HG02981 (cell line): ENCODE measurements around the gene HSPB1.
"Not testable (repeated sequence)": the region's sequence is repeated elsewhere in the genome, so short reads cannot be mapped to it uniquely, and the experiment has no call there.

Experiments
- ATAC-seq: cut with Tn5 transposase; IDR thresholded peaks from one replicate; pipeline ENCODE4 v1.9.1; 2021; ENCODE audit warnings: mild to moderate bottlenecking, moderate library complexity; ENCODE audit not compliant: unreplicated experiment

HSPB1 gene

GRCh38 chr7:76302347-76303201, at the start of gene HSPB1:
Gene HSPB1 (plus strand): TSS chr7:76302673. CDS start chr7:76302713, 40 bp downstream.
- ATAC-seq = peak; percentile 48

- no peak for ATAC-seq
These were observed 47.7 kb upstream of the HSPB1 start for GRCh38 chr7:76254781-76255180.

GRCh38 chr7:76257973-76258372, 44.5 kb upstream of the HSPB1 start:
- no peak for ATAC-seq

GRCh38 chr7:76259124-76260093, 43.1 kb upstream of the HSPB1 start:
- no peak for ATAC-seq

- ATAC-seq = no peak
These were observed 42.2 kb upstream of the HSPB1 start for GRCh38 chr7:76260171-76260703.

GRCh38 chr7:76261329-76261728, 41.1 kb upstream of the HSPB1 start:
- no peak for ATAC-seq

GRCh38 chr7:76261931-76262330, 40.5 kb upstream of the HSPB1 start:
- ATAC-seq = no peak

- ATAC-seq = no peak
These were observed 39.6 kb upstream of the HSPB1 start for GRCh38 chr7:76262683-76263402.

GRCh38 chr7:76265299-76265698, 37.2 kb upstream of the HSPB1 start:
- ATAC-seq = no peak

- no peak for ATAC-seq
These were observed 35.2 kb upstream of the HSPB1 start for GRCh38 chr7:76267107-76267893.

GRCh38 chr7:76267894-76268183, 34.6 kb upstream of the HSPB1 start:
- ATAC-seq = no peak

GRCh38 chr7:76268376-76268775, 34.1 kb upstream of the HSPB1 start:
- ATAC-seq = no peak

GRCh38 chr7:76269895-76270294, 32.6 kb upstream of the HSPB1 start:
- no peak for ATAC-seq

- ATAC-seq = not testable (repeated sequence)
These were observed 31.1 kb upstream of the HSPB1 start for GRCh38 chr7:76271384-76271783.

- ATAC-seq = no peak
These were observed 30.3 kb upstream of the HSPB1 start for GRCh38 chr7:76272142-76272541.

GRCh38 chr7:76272851-76273497, 29.5 kb upstream of the HSPB1 start:
- ATAC-seq = no peak

- ATAC-seq = no peak
These were observed 29.0 kb upstream of the HSPB1 start for GRCh38 chr7:76273503-76273902.

GRCh38 chr7:76278540-76278939, 23.9 kb upstream of the HSPB1 start:
- ATAC-seq = no peak

GRCh38 chr7:76280408-76280807, 22.1 kb upstream of the HSPB1 start:
- ATAC-seq = no peak
